ENCODE data around the gene SNAPC2. TPM values are rescaled to one million over a fixed set of nuclear protein-coding genes. Genes with fewer than 3 reads are reported as not detected.

Gene SNAPC2
- total RNA-seq, 4 donors from 2014 or later: 6.4 to 13.0 (median 9.4) TPM

GRCh38 chr19:7883796-7884570 is 36.2 kb upstream of the SNAPC2 start:
- TF ChIP-seq, protein P1, sequence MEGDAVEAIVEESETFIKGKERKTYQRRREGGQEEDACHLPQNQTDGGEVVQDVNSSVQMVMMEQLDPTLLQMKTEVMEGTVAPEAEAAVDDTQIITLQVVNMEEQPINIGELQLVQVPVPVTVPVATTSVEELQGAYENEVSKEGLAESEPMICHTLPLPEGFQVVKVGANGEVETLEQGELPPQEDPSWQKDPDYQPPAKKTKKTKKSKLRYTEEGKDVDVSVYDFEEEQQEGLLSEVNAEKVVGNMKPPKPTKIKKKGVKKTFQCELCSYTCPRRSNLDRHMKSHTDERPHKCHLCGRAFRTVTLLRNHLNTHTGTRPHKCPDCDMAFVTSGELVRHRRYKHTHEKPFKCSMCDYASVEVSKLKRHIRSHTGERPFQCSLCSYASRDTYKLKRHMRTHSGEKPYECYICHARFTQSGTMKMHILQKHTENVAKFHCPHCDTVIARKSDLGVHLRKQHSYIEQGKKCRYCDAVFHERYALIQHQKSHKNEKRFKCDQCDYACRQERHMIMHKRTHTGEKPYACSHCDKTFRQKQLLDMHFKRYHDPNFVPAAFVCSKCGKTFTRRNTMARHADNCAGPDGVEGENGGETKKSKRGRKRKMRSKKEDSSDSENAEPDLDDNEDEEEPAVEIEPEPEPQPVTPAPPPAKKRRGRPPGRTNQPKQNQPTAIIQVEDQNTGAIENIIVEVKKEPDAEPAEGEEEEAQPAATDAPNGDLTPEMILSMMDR (IDR thresholded peaks at IDR 0.05; ENCODE audit: low read depth): no peak

GRCh38 chr19:7885818-7886217 is 34.3 kb upstream of the SNAPC2 start:
- TF ChIP-seq, protein P1 (IDR thresholded peaks at IDR 0.05; ENCODE audit: low read depth): no peak

DNA sequence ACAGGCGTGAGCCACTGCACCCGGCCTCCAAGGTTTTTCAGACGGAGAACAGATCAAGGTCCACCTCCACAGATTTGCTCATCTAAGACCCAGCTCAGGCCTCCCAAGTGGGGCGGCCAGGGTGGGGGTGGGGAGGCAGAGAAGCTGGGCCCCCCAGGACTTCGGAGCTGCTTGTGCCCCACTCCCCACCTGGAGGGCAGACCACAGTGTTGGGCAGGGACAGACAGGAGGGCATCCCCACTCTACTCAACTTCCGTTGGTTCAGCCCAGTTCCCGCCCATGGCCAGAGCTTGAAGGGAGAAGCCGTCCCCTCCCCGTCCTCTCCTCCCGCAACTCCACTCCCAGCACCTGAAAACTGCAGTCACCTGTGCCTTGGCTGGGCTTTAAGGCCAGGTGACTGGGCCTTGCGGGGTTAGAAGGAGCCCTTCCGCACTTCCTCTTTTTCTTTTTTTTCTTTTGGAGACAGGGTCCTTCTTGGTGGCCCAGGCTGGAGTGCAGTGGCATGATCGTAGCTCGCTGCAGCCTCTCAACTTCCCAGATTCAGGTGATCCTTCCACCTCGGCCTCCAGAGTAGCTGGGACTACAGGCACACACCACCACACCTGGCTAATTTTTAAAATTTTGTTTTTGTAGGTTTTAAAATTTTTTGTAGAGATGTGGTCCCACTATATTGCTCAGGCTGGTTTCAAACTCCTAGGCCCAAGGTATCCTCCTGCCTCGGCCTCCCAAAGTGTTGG is 32.6 kb upstream of the SNAPC2 start:
- TF ChIP-seq, protein P1 (IDR thresholded peaks at IDR 0.05; ENCODE audit: low read depth): no peak

DNA sequence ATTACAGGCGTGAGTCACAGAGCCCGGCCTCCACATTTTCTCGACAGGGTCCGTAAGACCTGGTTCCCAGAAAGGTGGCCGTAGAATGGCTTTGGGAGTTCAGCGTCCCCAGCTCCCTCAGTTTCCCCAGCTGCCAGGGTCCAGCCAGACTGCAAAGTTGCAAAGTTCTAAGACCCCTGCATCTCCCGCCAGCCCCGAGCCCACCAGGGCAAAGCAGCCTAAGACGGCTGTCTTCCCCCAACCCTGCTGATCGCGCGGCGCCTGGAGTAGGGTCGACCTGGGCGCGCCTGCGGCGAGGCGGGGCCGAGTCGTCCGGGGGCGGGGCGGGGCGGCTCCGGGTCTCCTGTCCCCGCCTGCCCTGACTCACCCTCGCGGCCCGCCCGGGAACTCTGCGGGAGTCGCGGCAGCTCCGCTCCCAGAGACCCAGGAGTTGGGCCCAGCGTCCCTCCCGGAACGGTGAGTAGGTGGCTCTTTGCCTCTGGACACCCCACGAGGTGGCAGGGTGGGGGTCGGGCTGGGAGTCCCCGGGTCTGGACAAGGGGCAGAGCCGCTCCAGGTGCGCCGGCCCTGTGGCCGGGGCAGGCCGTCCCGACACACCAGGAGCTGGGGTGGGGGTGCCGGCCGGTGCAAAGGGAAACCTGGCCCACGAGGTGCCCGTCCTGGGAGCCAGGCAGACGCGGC is 31.9 kb upstream of the SNAPC2 start, which contains the start of gene LRRC8E:
LRRC8E (plus strand) TSS at position 366 of the 681 bp plus-strand sequence. CDS start 7,094 bp downstream, outside the sequence.
- TF ChIP-seq, protein P1 (IDR thresholded peaks at IDR 0.05; ENCODE audit: low read depth): no peak

GRCh38 chr19:7888826-7889217 is 31.3 kb upstream of the SNAPC2 start:
- TF ChIP-seq, protein P1 (IDR thresholded peaks at IDR 0.05; ENCODE audit: low read depth): no peak

GRCh38 chr19:7894612-7895309 is 25.4 kb upstream of the SNAPC2 start:
- TF ChIP-seq, protein P1 (IDR thresholded peaks at IDR 0.05; ENCODE audit: low read depth): no peak

All from subcutaneous adipose tissue (tissue), 4 donors.